ENCODE measurements around the gene ARRDC4. TPM values are rescaled to one million over a fixed set of nuclear protein-coding genes. Genes with fewer than 3 reads are reported as not detected.

Gene ARRDC4
- total RNA-seq, 2 experiments from 2014 or later = 3.5 TPM

GRCh38 chr15:98012354-98012753 lies 51.9 kb downstream of the ARRDC4 start:
- Mint-ChIP-seq H3K36me3 (ENCODE audit: low read depth) (no peaks in the 10 kb centered on the region), H3K27me3 (peaks cover 10% of the 10 kb centered on the region), H3K27ac (no peak overlapping the region), H3K9me3 (no peaks in the 10 kb centered on the region), H3K4me3 (no peak overlapping the region), H3K4me1 (ENCODE audit: low read depth) (no peaks in the 10 kb centered on the region)
- ATAC-seq (ENCODE audit: poor library complexity) = no peak
- TF ChIP-seq CTCF (IDR thresholded peaks at IDR 0.05) = no peak
- CTCF ChIA-PET = no interaction called here
- Histone ChIP-seq H3K4me3 (ENCODE audit: low read length) (no peak overlapping the region), H3K4me1 (ENCODE audit: insufficient read depth, low read length) (no peaks in the 10 kb centered on the region), H3K9me3 (ENCODE audit: control insufficient read depth in 1 of 2, insufficient read depth in 1 of 2, low read length in 2 of 2) (peaks cover 0 to 5% of the 10 kb centered on the region in 2 experiments), H3K27me3 (ENCODE audit: control insufficient read depth in 1 of 2, insufficient read depth in 2 of 2, low read length in 2 of 2) (no peaks in the 10 kb centered on the region), H3K36me3 (ENCODE audit: insufficient read depth, low read length) (no peaks in the 10 kb centered on the region), H3K27ac (ENCODE audit: low read depth in 1 of 2, low read length in 2 of 2) (no peak overlapping the region)
- intact Hi-C loops (cut with DNase I, micrococcal nuclease) = no loop called here
- POLR2A ChIA-PET = no interaction called here
- DNase-seq = no peak

GRCh38 chr15:98013631-98014030 lies 53.1 kb downstream of the ARRDC4 start:
- ATAC-seq (ENCODE audit: poor library complexity) (no peak), DNase-seq (no peak)
- no peaks in the 10 kb centered on the region for H3K9me3 Mint-ChIP-seq
- ChIA-PET CTCF (no interaction called here), POLR2A (no interaction called here)
- Histone ChIP-seq H3K9me3 (ENCODE audit: control insufficient read depth in 1 of 2, insufficient read depth in 1 of 2, low read length in 2 of 2) (peaks cover 0 to 6% of the 10 kb centered on the region in 2 experiments), H3K36me3 (ENCODE audit: insufficient read depth, low read length) (no peaks in the 10 kb centered on the region), H3K4me3 (ENCODE audit: low read length) (no peak overlapping the region), H3K4me1 (ENCODE audit: insufficient read depth, low read length) (no peaks in the 10 kb centered on the region), H3K27me3 (ENCODE audit: control insufficient read depth in 1 of 2, insufficient read depth in 2 of 2, low read length in 2 of 2) (no peaks in the 10 kb centered on the region), H3K27ac (ENCODE audit: low read depth in 1 of 2, low read length in 2 of 2) (no peak overlapping the region)
- H3K27ac Mint-ChIP-seq = no peak overlapping the region
- intact Hi-C loops (cut with DNase I, micrococcal nuclease) = no loop called here
- TF ChIP-seq CTCF (IDR thresholded peaks at IDR 0.05) = no peak
- no peak overlapping the region for H3K4me3 Mint-ChIP-seq
- no peaks in the 10 kb centered on the region for H3K4me1 Mint-ChIP-seq (ENCODE audit: low read depth)
- peaks cover 10% of the 10 kb centered on the region for H3K27me3 Mint-ChIP-seq
- no peaks in the 10 kb centered on the region for H3K36me3 Mint-ChIP-seq (ENCODE audit: low read depth)

GRCh38 chr15:98017150-98017964 lies 56.9 kb downstream of the ARRDC4 start:
- Mint-ChIP-seq H3K4me1 (ENCODE audit: low read depth) (no peaks in the 10 kb centered on the region), H3K9me3 (no peaks in the 10 kb centered on the region), H3K27ac (no peak overlapping the region), H3K27me3 (peaks cover 6% of the 10 kb centered on the region), H3K36me3 (ENCODE audit: low read depth) (no peaks in the 10 kb centered on the region), H3K4me3 (no peak overlapping the region)
- CTCF ChIA-PET = no interaction called here
- POLR2A ChIA-PET = no interaction called here
- Histone ChIP-seq H3K9me3 (ENCODE audit: control insufficient read depth in 1 of 2, insufficient read depth in 1 of 2, low read length in 2 of 2) (peaks cover 0 to 6% of the 10 kb centered on the region in 2 experiments), H3K4me1 (ENCODE audit: insufficient read depth, low read length) (no peaks in the 10 kb centered on the region), H3K4me3 (ENCODE audit: low read length) (no peak overlapping the region), H3K36me3 (ENCODE audit: insufficient read depth, low read length) (no peaks in the 10 kb centered on the region), H3K27me3 (ENCODE audit: control insufficient read depth in 1 of 2, insufficient read depth in 2 of 2, low read length in 2 of 2) (no peaks in the 10 kb centered on the region), H3K27ac (ENCODE audit: low read depth in 1 of 2, low read length in 2 of 2) (no peak overlapping the region)
- intact Hi-C loops (cut with DNase I, micrococcal nuclease) = no loop called here
- no peak for TF ChIP-seq CTCF (IDR thresholded peaks at IDR 0.05)
- DNase-seq = no peak
- ATAC-seq (ENCODE audit: poor library complexity) = no peak
